ENCODE data around the gene RAP2A.

RAP2A gene

GRCh38 chr13:97483465-97483864 is 49.5 kb downstream of the RAP2A start:
- H3K4me3 ChIP-seq (ENCODE audit: low read length): no peak overlapping the region
- no peak for TF ChIP-seq ZNF274 (IDR thresholded peaks at IDR 0.05; ENCODE audit: low read depth, low read length)

DNA sequence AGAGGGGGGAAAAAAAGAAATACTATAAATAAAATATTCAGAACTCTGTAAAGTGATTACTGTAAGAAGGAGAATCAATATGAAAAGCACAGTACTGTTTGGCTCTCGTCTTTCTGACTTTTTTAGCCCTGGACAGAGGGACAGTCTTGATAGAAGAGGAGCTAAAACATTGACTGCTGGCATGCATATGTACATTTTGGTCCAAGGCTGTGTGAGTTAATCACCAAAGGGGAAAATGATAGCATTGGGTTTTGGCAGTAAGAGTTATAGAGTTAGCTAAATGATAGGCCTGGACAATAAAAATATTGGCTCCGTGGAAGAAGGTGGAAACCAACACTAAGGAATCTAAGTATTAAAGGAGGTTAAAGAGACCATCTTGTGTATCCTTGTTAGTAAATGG is 50.3 kb downstream of the RAP2A start:
- H3K4me3 ChIP-seq (ENCODE audit: low read length): no peak overlapping the region
- no peak for TF ChIP-seq ZNF274 (IDR thresholded peaks at IDR 0.05; ENCODE audit: low read depth, low read length)

GRCh38 chr13:97485320-97485719 is 51.4 kb downstream of the RAP2A start:
- TF ChIP-seq ZNF274 (IDR thresholded peaks at IDR 0.05; ENCODE audit: low read depth, low read length): no peak

DNA sequence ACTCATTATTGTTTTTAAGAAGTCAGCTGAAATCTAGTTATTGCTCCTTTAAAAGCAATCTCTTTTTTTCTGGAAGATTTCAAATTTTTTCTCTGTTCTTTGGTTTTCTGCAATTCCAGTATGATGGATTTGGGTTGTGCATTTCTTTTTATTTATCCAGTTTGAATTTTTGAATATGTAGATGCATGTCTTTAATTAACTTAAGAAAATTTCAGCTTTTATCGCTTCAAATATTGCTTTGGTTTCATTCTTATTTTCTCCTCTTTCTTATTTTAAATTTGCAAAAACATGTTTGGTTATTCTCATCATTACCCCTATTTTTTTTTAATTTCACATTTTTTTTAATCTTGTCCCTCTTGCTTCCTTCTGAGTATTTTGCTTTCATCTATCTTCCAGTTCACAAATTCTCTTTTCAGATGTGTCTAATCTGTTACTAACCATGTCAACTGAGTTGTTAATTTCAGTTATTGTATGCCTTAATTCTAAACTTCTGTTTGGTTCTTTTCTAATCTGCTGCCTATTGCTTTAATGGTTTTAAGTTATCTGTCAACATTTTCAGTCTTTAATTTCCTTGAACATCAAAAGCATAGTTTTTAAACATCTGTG is 56.8 kb downstream of the RAP2A start:
- no peak overlapping the region for H3K4me3 ChIP-seq (ENCODE audit: low read length)
- no peak for TF ChIP-seq ZNF274 (IDR thresholded peaks at IDR 0.05; ENCODE audit: low read depth, low read length)

More at GRCh38 chr13:97485320-97485719, 51.4 kb downstream of the RAP2A start:
- no peak overlapping the region for H3K4me3 ChIP-seq (ENCODE audit: low read length)

DNA sequence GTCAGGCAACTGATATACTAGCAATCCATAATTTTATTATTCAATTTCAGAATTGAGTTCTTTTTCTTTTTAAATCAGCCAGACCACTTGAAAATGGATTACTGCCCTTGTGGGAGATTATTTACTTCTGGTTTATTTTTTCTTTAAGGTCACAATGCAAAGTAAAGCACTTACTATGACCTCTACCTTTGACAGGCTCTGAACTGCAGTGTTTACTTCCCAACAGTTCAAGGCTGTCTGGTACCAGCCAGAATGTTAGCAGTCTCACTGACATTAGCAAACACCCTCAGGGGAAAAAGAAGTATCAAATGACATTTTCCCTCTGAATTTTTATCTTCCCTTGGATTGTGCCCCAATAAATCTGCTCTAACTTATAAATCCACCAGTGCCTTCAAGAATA is 57.5 kb downstream of the RAP2A start:
- no peak for TF ChIP-seq ZNF274 (IDR thresholded peaks at IDR 0.05; ENCODE audit: low read depth, low read length)

DNA sequence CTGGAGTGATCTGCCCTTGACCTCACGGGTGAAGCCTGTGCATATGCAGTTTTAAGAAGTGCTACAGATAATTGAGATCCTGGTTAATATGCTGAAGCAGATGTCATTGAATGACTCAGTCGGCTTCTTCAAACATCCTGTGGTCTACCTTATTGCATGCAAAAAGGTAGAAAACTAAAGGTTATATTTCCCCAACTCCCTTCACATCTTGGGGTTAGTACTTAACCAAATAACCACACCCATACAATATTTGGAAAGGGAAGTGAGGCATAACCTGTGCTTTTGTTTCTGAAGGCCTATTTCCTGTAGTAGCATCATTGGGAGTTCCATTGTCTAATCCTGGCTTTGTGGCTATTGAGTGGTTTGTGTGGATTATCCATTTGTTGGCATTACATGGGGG is 58.3 kb downstream of the RAP2A start:
- no peak for TF ChIP-seq ZNF274 (IDR thresholded peaks at IDR 0.05; ENCODE audit: low read depth, low read length)
- H3K4me3 ChIP-seq (ENCODE audit: low read length): no peak overlapping the region

More for the DNA sequence above, 57.5 kb downstream of the RAP2A start:
- no peak overlapping the region for H3K4me3 ChIP-seq (ENCODE audit: low read length)

DNA sequence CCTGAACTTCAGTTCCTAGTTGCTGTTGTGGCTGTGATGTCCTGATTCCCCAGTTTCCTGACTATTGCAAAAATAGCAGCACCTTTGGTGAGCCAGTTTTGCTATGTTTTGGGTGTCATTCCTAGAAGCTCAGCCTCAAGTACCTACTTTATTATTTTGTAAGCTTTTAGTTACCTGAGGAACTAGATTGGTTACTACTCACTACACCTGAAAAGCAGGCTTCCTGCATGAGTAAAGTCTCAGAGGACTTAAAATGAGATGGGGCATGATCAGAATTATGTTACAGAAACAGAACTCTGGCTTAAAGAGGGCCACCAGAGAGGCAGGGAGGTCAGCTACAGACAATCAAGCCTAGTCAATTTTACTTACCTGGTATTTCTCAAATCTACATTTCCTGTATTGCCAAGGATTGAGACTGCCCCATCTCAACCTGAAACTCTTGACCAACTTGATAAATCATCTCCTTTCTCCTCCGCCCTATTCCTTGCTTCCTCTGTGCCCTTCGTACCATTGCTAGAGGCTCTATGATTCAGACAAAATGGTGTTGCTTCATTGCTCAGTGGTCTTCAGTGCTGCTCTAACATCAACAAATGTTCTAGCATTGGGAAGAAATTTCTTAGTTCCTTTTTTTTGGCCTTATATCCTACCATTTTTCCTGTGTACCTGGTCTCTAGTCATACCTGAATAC is 58.9 kb downstream of the RAP2A start:
- no peak overlapping the region for H3K4me3 ChIP-seq (ENCODE audit: low read length)
- TF ChIP-seq ZNF274 (IDR thresholded peaks at IDR 0.05; ENCODE audit: low read depth, low read length): no peak

DNA sequence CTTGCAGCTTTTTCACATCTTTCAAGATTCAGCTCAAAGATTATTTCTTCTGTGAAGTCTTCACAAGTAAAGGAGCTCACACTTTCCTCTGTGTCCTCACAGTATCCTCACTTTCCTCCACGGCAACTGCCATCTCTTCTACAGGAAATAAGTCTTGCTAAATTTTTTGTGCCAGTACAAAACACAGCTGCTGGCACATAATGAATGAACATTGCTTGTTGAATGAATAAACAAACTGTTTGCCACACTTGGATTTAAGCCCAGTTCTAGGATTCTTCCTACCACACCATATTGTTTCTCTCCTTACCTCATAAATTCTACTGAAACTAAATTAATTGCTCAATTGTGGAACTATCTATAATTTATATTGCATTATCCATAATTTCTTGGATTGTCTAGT is 59.5 kb downstream of the RAP2A start:
- no peak overlapping the region for H3K4me3 ChIP-seq (ENCODE audit: low read length)
- TF ChIP-seq ZNF274 (IDR thresholded peaks at IDR 0.05; ENCODE audit: low read depth, low read length): no peak

GRCh38 chr13:97495678-97496077 is 61.7 kb downstream of the RAP2A start:
- no peak overlapping the region for H3K4me3 ChIP-seq (ENCODE audit: low read length)
- TF ChIP-seq ZNF274 (IDR thresholded peaks at IDR 0.05; ENCODE audit: low read depth, low read length): no peak

- no peak overlapping the region for H3K4me3 ChIP-seq (ENCODE audit: low read length)
- TF ChIP-seq ZNF274 (IDR thresholded peaks at IDR 0.05; ENCODE audit: low read depth, low read length): no peak
Observed at GRCh38 chr13:97496511-97496910, 62.5 kb downstream of the RAP2A start.

GRCh38 chr13:97497400-97497799 is 63.4 kb downstream of the RAP2A start:
- no peak for TF ChIP-seq ZNF274 (IDR thresholded peaks at IDR 0.05; ENCODE audit: low read depth, low read length)
- H3K4me3 ChIP-seq (ENCODE audit: low read length): no peak overlapping the region

- no peak overlapping the region for H3K4me3 ChIP-seq (ENCODE audit: low read length)
- TF ChIP-seq ZNF274 (IDR thresholded peaks at IDR 0.05; ENCODE audit: low read depth, low read length): no peak
Observed at GRCh38 chr13:97498419-97498818, 64.5 kb downstream of the RAP2A start.

GRCh38 chr13:97499181-97499580 is 65.2 kb downstream of the RAP2A start:
- no peak overlapping the region for H3K4me3 ChIP-seq (ENCODE audit: low read length)
- no peak for TF ChIP-seq ZNF274 (IDR thresholded peaks at IDR 0.05; ENCODE audit: low read depth, low read length)

GRCh38 chr13:97502181-97502580 is 68.2 kb downstream of the RAP2A start:
- no peak for TF ChIP-seq ZNF274 (IDR thresholded peaks at IDR 0.05; ENCODE audit: low read depth, low read length)

DNA sequence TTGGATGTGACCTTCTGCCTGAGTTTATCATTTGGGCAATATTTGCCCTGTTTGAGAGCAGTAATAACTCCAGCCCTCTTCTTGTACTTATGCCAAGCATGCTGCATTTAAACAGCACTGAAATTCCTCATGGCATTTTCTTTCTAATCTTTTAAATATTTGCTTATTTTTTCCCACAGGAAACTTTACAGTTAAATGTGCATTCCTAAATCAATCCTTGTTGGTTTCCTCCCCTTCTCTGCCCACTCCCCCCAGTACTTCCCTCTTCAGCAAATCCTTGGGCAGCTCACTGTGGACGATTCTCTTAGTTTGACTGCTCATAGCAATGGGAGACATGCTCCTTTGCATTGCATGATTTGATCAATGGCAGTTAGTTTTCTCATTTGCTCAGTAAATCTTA is 68.7 kb downstream of the RAP2A start:
- no peak for TF ChIP-seq ZNF274 (IDR thresholded peaks at IDR 0.05; ENCODE audit: low read depth, low read length)
- no peak overlapping the region for H3K4me3 ChIP-seq (ENCODE audit: low read length)

More at GRCh38 chr13:97502181-97502580, 68.2 kb downstream of the RAP2A start:
- no peak overlapping the region for H3K4me3 ChIP-seq (ENCODE audit: low read length)

Measured in GM08714 (cell line).